OCI-LY1 (cell line): ENCODE data around the gene CD79A.

Experiments used
- H2AFZ ChIP-seq: fragments of 200-600 bp; sonication (generic), shearing (Covaris generic); 2 replicates; pipeline ENCODE4 v1.6.0; 2014; ENCODE audit warnings: antibody characterized with exemption, mild to moderate bottlenecking, low read length
- H3F3A ChIP-seq: fragments of 200-600 bp; sonication (generic), shearing (Covaris generic); 2 replicates; pipeline ENCODE4 v1.6.0; 2014; ENCODE audit warnings: mild to moderate bottlenecking, antibody characterized with exemption, low read length, moderate library complexity; ENCODE audit not compliant: insufficient read depth
- H3K27ac ChIP-seq: fragments of 200-600 bp; sonication (generic); 2 replicates; pipeline ENCODE4 v1.5.1; 2014; ENCODE audit warnings: low read length, mixed run types, mild to moderate bottlenecking, low read depth; ENCODE audit not compliant: poor library complexity, severe bottlenecking
- H3K27me3 ChIP-seq: fragments of 200-600 bp; sonication (generic); 2 replicates; pipeline ENCODE4 v1.6.0; 2014; ENCODE audit warnings: antibody characterized with exemption, mild to moderate bottlenecking, low read length, moderate library complexity; ENCODE audit not compliant: insufficient read depth
- H3K36me3 ChIP-seq: fragments of 200-600 bp; sonication (generic); 2 replicates; pipeline ENCODE4 v1.6.1; 2014; ENCODE audit warnings: mild to moderate bottlenecking, antibody characterized with exemption, low read length, moderate library complexity, mixed read lengths; ENCODE audit not compliant: insufficient read depth
- H3K4me1 ChIP-seq: fragments of 200-600 bp; sonication (generic); 2 replicates; pipeline ENCODE4 v1.5.1; 2014; ENCODE audit warnings: mild to moderate bottlenecking, low read length, moderate library complexity; ENCODE audit not compliant: insufficient read depth, severe bottlenecking
- H3K4me2 ChIP-seq: fragments of 200-600 bp; sonication (generic), shearing (Covaris generic); 2 replicates; pipeline ENCODE4 v1.6.1; 2014; ENCODE audit warnings: low read length
- H3K4me3 ChIP-seq: fragments of 200-600 bp; sonication (generic); 2 replicates; pipeline ENCODE4 v1.5.1; 2014; ENCODE audit warnings: low read length, low read depth, mild to moderate bottlenecking, mixed read lengths; ENCODE audit not compliant: poor library complexity, severe bottlenecking
- H3K79me2 ChIP-seq: fragments of 200-600 bp; shearing (Covaris generic); 2 replicates; pipeline ENCODE4 v1.6.1; 2016; ENCODE audit warnings: mixed run types, low read length, mixed read lengths; ENCODE audit not compliant: insufficient read depth
- H3K9ac ChIP-seq: fragments of 200-600 bp; sonication (generic), shearing (Covaris generic); 2 replicates; pipeline ENCODE4 v1.6.1; 2014; ENCODE audit warnings: mild to moderate bottlenecking, low read length, mixed read lengths
- H3K9me2 ChIP-seq: fragments of 200-600 bp; sonication (generic), shearing (Covaris generic); 2 replicates; pipeline ENCODE4 v1.6.1; 2014; ENCODE audit warnings: low read depth, mild to moderate bottlenecking, low read length, mixed read lengths
- H3K9me3 ChIP-seq: fragments of 200-600 bp; shearing (Covaris generic); 2 replicates; pipeline ENCODE4 v1.6.1; 2014; ENCODE audit warnings: low read length, mixed read lengths
- H4K20me1 ChIP-seq: fragments of 200-600 bp; sonication (generic), shearing (Covaris generic); 2 replicates; pipeline ENCODE4 v1.6.0; 2016; ENCODE audit warnings: mild to moderate bottlenecking, low read length; ENCODE audit not compliant: insufficient read depth
- EZH2 ChIP-seq: fragments of 200-600 bp; sonication (generic), shearing (Covaris generic); IDR thresholded peaks from 2 replicates; pipeline ENCODE4 v1.8.0; 2017; ENCODE audit warnings: borderline replicate concordance, mixed run types, mild to moderate bottlenecking, antibody characterized with exemption, low read length, moderate library complexity, mixed read lengths
- TF ChIP-seq, protein P1 (sequence below): fragments of 200-600 bp; sonication (generic), shearing (Covaris generic); IDR thresholded peaks from 2 replicates; pipeline ENCODE4 v1.5.1; 2017; ENCODE audit warnings: mild to moderate bottlenecking, antibody characterized with exemption, low read length, moderate library complexity, mixed read lengths

The CD79A gene

DNA sequence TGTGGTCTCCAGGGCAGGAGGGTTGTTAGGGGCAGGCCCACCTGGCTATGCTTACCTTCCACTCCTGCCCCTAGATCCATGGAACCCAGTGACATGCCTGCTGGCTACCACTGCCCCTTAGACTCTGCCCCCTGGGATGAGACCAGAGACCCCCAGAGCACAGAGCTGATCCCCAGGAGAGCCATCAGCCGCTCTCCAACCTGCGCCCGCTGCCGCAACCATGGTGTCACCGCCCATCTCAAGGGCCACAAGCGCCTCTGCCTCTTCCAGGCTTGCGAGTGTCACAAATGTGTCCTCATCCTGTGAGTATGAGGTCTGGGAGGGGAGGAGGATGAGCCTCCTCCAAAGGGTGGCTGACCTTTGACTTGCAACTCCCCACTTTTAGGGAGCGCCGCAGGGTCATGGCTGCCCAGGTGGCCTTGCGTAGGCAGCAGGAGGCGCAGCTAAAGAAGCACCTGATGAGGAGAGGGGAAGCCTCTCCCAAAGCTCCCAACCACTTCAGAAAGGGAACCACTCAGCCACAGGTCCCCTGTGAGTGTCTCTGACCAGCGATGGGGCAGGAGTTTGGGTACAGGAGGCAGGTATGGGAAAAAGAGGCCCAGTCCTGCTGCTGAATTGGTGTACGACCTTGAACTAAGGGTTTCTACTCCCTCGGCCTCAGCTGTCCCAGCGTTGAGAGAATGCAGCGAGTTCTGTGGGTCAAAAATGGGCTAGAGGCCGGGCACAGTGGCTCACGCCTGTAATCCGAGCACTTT is 29.6 kb upstream of the CD79A start:
- H3K27ac ChIP-seq, result no peak overlapping the region
- H3K36me3 ChIP-seq, result no peaks in the 10 kb centered on the region

DNA sequence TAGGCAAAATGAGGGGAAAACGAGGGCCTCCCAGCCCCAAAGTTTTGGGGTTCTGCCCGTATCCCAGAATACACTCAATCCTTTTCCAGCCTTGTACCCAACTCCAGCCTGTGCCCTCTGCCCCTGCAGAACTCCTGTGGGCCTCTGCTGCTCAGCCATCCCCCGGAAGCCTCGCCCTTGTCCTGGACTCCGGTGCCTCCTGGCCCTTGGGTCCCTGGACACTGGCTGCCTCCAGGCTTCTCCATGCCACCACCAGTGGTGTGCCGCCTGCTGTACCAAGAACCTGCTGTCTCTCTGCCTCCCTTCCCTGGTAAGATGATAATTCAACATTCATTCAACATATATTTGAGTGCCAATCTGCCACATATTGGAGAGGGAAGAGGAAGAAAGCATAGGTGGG is 28.4 kb upstream of the CD79A start:
- H3K9ac ChIP-seq, result no peak overlapping the region
- no peaks in the 10 kb centered on the region for H3K36me3 ChIP-seq
- no peak overlapping the region for H3K4me2 ChIP-seq
- no peaks in the 10 kb centered on the region for H3K79me2 ChIP-seq
- TF ChIP-seq EZH2, result no peak
- TF ChIP-seq, protein P1, sequence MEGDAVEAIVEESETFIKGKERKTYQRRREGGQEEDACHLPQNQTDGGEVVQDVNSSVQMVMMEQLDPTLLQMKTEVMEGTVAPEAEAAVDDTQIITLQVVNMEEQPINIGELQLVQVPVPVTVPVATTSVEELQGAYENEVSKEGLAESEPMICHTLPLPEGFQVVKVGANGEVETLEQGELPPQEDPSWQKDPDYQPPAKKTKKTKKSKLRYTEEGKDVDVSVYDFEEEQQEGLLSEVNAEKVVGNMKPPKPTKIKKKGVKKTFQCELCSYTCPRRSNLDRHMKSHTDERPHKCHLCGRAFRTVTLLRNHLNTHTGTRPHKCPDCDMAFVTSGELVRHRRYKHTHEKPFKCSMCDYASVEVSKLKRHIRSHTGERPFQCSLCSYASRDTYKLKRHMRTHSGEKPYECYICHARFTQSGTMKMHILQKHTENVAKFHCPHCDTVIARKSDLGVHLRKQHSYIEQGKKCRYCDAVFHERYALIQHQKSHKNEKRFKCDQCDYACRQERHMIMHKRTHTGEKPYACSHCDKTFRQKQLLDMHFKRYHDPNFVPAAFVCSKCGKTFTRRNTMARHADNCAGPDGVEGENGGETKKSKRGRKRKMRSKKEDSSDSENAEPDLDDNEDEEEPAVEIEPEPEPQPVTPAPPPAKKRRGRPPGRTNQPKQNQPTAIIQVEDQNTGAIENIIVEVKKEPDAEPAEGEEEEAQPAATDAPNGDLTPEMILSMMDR, result no peak
- H3K27ac ChIP-seq, result no peak overlapping the region
- H4K20me1 ChIP-seq, result no peaks in the 10 kb centered on the region
- no peaks in the 10 kb centered on the region for H3K9me2 ChIP-seq
- no peaks in the 10 kb centered on the region; the same call in 1 of the 2 replicates for H3K27me3 ChIP-seq
- H3F3A ChIP-seq, result no peaks in the 10 kb centered on the region
- no peak overlapping the region for H2AFZ ChIP-seq
- H3K9me3 ChIP-seq, result no peaks in the 10 kb centered on the region
- no peak overlapping the region for H3K4me3 ChIP-seq
- no peaks in the 10 kb centered on the region for H3K4me1 ChIP-seq

More for the DNA sequence above, 29.6 kb upstream of the CD79A start:
- Histone ChIP-seq H2AFZ (no peak overlapping the region), H3K4me2 (no peak overlapping the region), H3K4me3 (no peak overlapping the region), H3K27me3 (no peaks in the 10 kb centered on the region; the same call in 1 of the 2 replicates), H3K9me3 (no peaks in the 10 kb centered on the region), H3F3A (no peaks in the 10 kb centered on the region), H4K20me1 (no peaks in the 10 kb centered on the region), H3K4me1 (no peaks in the 10 kb centered on the region), H3K9me2 (no peaks in the 10 kb centered on the region), H3K9ac (no peak overlapping the region), H3K79me2 (no peaks in the 10 kb centered on the region)
- TF ChIP-seq EZH2, result no peak
- TF ChIP-seq, protein P1, result no peak

DNA sequence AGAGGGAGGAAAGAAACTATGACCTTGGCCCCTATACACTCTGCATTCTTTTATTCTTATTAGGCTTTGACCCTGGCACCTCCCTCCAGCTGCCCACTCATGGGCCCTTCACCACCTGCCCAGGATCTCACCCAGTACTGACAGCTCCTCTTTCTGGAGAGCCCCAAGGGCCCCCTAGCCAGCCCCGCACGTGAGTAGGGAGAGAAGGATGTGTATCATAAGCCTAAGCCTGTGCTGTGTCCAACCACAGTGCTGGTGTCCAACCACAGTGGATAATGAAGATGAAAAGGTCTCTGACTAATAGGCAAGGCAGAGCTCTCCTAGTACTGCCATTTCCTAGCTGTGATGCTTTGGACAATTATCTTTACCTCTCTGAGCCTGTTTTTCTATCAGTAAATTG is 28.0 kb upstream of the CD79A start:
- Histone ChIP-seq H4K20me1 (no peaks in the 10 kb centered on the region), H3K4me1 (no peaks in the 10 kb centered on the region), H3F3A (no peaks in the 10 kb centered on the region)

More for the DNA sequence above, 28.0 kb upstream of the CD79A start:
- Histone ChIP-seq H3K9ac (no peak overlapping the region), H2AFZ (no peak overlapping the region), H3K36me3 (no peaks in the 10 kb centered on the region), H3K27me3 (no peaks in the 10 kb centered on the region; the same call in 1 of the 2 replicates), H3K27ac (no peak overlapping the region), H3K9me2 (no peaks in the 10 kb centered on the region), H3K4me3 (no peak overlapping the region), H3K4me2 (no peak overlapping the region), H3K9me3 (no peaks in the 10 kb centered on the region), H3K79me2 (no peaks in the 10 kb centered on the region)
- TF ChIP-seq, protein P1, result no peak
- no peak for TF ChIP-seq EZH2
